ENCODE measurements around the gene ROBO1. TPM values are rescaled to one million over a fixed set of nuclear protein-coding genes. Genes with fewer than 3 reads are reported as not detected.

Gene ROBO1
- total RNA-seq, 1 experiment from 2014 or later = 35.5 TPM

DNA sequence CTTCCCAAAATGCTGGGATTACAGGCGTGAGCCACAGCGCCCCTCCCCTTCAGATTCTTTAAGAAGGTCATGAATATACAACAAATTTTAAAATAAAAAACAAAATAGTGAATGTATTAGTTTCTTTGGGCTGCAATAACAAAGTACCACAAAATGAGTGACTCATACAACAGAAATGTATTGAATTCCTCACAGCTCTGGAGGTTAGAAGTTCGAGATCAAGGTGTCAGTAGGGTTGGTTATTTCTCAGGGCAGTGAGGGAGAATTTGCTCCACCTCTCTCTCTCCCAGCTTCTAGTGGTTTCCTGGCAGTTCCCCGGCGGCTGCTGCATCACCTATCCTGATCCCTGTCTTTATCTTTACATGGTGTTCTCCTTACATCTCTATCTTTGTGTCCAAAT is 804.0 kb downstream of the ROBO1 start:
- Histone ChIP-seq H3K9ac (ENCODE audit: low read length) (no peak overlapping the region), H3K4me3 (ENCODE audit: low read length) (no peak overlapping the region), H3K4me1 (ENCODE audit: insufficient read depth, low read length) (no peaks in the 10 kb centered on the region), H2AFZ (ENCODE audit: low read length) (no peak overlapping the region), H3K27ac (ENCODE audit: low read length) (no peak overlapping the region), H3K36me3 (ENCODE audit: low read depth, low read length) (no peaks in the 10 kb centered on the region), H3F3A (ENCODE audit: low read length, unreplicated experiment) (no peaks in the 10 kb centered on the region), H3K79me2 (ENCODE audit: low read length) (no peaks in the 10 kb centered on the region), H4K20me1 (ENCODE audit: low read length) (no peaks in the 10 kb centered on the region), H3K9me3 (ENCODE audit: low read length) (no peaks in the 10 kb centered on the region), H3K27me3 (ENCODE audit: low read length) (no peaks in the 10 kb centered on the region), H3K4me2 (ENCODE audit: low read length) (no peak overlapping the region), H3K9me2 (replicated peaks; ENCODE audit: low read length) (no peaks in the 10 kb centered on the region)
- no TSS peak for BruUV-seq (replicated peaks)
- ChIA-PET CTCF (no interaction called here), POLR2A (ENCODE audit: unreplicated experiment) (no interaction called here)
- intact Hi-C loops (cut with micrococcal nuclease) = no loop called here
- no peak for TF ChIP-seq EZH2phosphoT487 (IDR thresholded peaks at IDR 0.05; ENCODE audit: borderline replicate concordance, low read length)
- TF ChIP-seq, protein P1, sequence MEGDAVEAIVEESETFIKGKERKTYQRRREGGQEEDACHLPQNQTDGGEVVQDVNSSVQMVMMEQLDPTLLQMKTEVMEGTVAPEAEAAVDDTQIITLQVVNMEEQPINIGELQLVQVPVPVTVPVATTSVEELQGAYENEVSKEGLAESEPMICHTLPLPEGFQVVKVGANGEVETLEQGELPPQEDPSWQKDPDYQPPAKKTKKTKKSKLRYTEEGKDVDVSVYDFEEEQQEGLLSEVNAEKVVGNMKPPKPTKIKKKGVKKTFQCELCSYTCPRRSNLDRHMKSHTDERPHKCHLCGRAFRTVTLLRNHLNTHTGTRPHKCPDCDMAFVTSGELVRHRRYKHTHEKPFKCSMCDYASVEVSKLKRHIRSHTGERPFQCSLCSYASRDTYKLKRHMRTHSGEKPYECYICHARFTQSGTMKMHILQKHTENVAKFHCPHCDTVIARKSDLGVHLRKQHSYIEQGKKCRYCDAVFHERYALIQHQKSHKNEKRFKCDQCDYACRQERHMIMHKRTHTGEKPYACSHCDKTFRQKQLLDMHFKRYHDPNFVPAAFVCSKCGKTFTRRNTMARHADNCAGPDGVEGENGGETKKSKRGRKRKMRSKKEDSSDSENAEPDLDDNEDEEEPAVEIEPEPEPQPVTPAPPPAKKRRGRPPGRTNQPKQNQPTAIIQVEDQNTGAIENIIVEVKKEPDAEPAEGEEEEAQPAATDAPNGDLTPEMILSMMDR (conservative IDR thresholded peaks at IDR 0.05; ENCODE audit: low read depth, low read length) = no peak
- no peak for TF ChIP-seq EZH2 (IDR thresholded peaks at IDR 0.05; ENCODE audit: low read length, unreplicated experiment)
- DNase-seq (no peak), ATAC-seq (no peak)

DNA sequence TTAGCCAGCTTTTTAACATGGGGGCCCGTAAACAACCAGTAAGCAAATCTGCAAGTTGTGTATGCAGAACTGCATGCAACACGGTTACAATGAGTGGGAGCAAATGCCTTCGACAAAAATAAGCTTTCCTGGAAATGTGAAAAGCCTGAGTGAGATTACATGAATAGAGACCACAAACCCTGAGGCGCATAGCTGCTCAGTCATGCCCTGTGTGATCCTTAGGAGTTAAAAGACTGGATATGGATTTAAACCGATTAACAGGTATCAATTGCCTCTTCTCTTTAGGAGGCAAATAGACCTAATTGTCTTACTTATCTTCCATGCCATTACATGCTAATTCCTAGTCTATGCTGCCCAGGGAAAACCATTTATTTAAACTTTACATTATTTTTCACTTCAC is 810.3 kb downstream of the ROBO1 start:
- H3K27ac ChIP-seq (ENCODE audit: low read length) = no peak overlapping the region
- CTCF ChIA-PET = no interaction called here

DNA sequence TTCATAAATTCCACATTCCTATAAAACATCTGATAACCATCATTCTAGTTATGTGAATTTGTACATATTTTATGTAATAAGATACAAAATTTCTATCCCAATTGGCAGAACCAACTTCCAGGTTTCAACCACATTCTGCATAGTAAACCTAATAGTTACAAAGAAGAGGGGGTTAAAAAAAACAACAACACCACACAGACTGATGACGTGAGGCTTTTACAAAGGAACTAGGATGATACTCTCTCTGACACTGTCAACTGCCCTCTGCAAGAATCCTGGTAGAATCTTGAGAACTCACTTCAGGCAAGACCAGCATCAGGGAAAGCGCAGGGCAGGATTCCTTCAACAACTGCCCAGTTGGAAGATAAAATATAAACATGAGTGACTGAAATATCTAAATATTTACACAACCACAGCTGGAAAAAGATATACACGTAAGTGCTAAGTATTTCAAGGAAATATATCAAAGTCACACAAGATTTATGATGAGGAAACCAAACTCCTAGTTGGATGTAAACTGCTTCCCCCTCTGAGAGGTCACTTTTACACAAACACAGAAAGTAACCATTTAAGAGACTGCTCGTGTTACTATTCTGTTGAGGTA is 816.4 kb downstream of the ROBO1 start:
- Histone ChIP-seq H3K9me3 (ENCODE audit: low read length) (no peaks in the 10 kb centered on the region), H3K9me2 (replicated peaks; ENCODE audit: low read length) (no peaks in the 10 kb centered on the region), H3K4me3 (ENCODE audit: low read length) (no peak overlapping the region), H3K79me2 (ENCODE audit: low read length) (no peaks in the 10 kb centered on the region), H3K4me1 (ENCODE audit: insufficient read depth, low read length) (no peaks in the 10 kb centered on the region), H4K20me1 (ENCODE audit: low read length) (no peaks in the 10 kb centered on the region), H3K36me3 (ENCODE audit: low read depth, low read length) (no peaks in the 10 kb centered on the region), H3K4me2 (ENCODE audit: low read length) (no peak overlapping the region), H3K27ac (ENCODE audit: low read length) (no peak overlapping the region), H2AFZ (ENCODE audit: low read length) (no peak overlapping the region), H3K27me3 (ENCODE audit: low read length) (no peaks in the 10 kb centered on the region), H3K9ac (ENCODE audit: low read length) (no peak overlapping the region), H3F3A (ENCODE audit: low read length, unreplicated experiment) (no peaks in the 10 kb centered on the region)
- DNase-seq = no peak
- POLR2A ChIA-PET (ENCODE audit: unreplicated experiment) = no interaction called here
- no peak for ATAC-seq
- CTCF ChIA-PET = no interaction called here
- intact Hi-C loops (cut with micrococcal nuclease) = no loop called here
- BruUV-seq (replicated peaks) = no TSS peak
- TF ChIP-seq EZH2phosphoT487 (IDR thresholded peaks at IDR 0.05; ENCODE audit: borderline replicate concordance, low read length) (no peak), EZH2 (IDR thresholded peaks at IDR 0.05; ENCODE audit: low read length, unreplicated experiment) (no peak)
- TF ChIP-seq, protein P1 (conservative IDR thresholded peaks at IDR 0.05; ENCODE audit: low read depth, low read length) = no peak

More for the DNA sequence above, 810.3 kb downstream of the ROBO1 start:
- H3K36me3 ChIP-seq (ENCODE audit: low read depth, low read length) = no peaks in the 10 kb centered on the region
- no peaks in the 10 kb centered on the region for H3K4me1 ChIP-seq (ENCODE audit: insufficient read depth, low read length)
- no peak overlapping the region for H3K4me2 ChIP-seq (ENCODE audit: low read length)
- H3K27me3 ChIP-seq (ENCODE audit: low read length) = no peaks in the 10 kb centered on the region
- no peaks in the 10 kb centered on the region for H3K9me3 ChIP-seq (ENCODE audit: low read length)
- no peak for ATAC-seq
- no peak overlapping the region for H2AFZ ChIP-seq (ENCODE audit: low read length)
- no peak for DNase-seq
- no peaks in the 10 kb centered on the region for H3F3A ChIP-seq (ENCODE audit: low read length, unreplicated experiment)
- no peak for TF ChIP-seq EZH2phosphoT487 (IDR thresholded peaks at IDR 0.05; ENCODE audit: borderline replicate concordance, low read length)
- TF ChIP-seq EZH2 (IDR thresholded peaks at IDR 0.05; ENCODE audit: low read length, unreplicated experiment) = no peak
- no TSS peak for BruUV-seq (replicated peaks)
- POLR2A ChIA-PET (ENCODE audit: unreplicated experiment) = no interaction called here
- H3K9me2 ChIP-seq (replicated peaks; ENCODE audit: low read length) = no peaks in the 10 kb centered on the region
- intact Hi-C loops (cut with micrococcal nuclease) = no loop called here
- H4K20me1 ChIP-seq (ENCODE audit: low read length) = no peaks in the 10 kb centered on the region
- no peaks in the 10 kb centered on the region for H3K79me2 ChIP-seq (ENCODE audit: low read length)
- no peak overlapping the region for H3K4me3 ChIP-seq (ENCODE audit: low read length)
- no peak overlapping the region for H3K9ac ChIP-seq (ENCODE audit: low read length)

Measured in PC-3 (cell line).